ENCODE results near the gene ZSWIM1. TPM values are rescaled to one million over a fixed set of nuclear protein-coding genes. Genes with fewer than 3 reads are reported as not detected.

ZSWIM1 gene
- total RNA-seq, 1 experiment from 2014 or later, result 13.0 TPM

DNA sequence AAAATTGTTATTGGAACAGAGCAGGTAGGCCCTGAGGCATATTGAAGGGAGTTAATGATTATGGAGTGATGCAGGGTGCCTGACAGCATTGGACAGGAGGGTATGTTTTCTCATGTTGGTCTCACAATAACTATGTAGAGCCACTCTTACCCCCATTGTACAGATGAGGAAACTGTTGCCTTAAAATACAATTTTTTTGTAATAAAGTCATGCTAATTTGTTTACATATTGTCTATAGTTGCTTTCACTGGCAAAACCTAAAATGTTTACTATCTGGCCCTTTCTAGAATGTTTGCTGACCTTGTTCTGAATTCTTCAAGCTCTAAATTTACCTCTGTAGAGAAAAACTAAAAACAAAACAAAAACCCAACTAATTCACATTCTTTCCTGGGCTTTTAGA, 29.5 kb upstream of the ZSWIM1 start:
- ATAC-seq, result no peak
- ChIA-PET RAD21 (ENCODE audit: low non-redundant PET in 1 of 2, low total read pairs in 2 of 2, uncharacterized antibody in 2 of 2, unreplicated experiment in 2 of 2) (no interaction called here), CTCF (no interaction called here), POLR2A (interaction anchor here (0.7 kb wide), 1 partner anchor 17 kb away, joined by 4 read pairs; no protein-coding TSS in a partner anchor)
- Histone ChIP-seq H3K9me2 (ENCODE audit: insufficient read depth) (no peaks in the 10 kb centered on the region), H4K20me1 (ENCODE audit: insufficient read depth) (no peaks in the 10 kb centered on the region), H3K4me1 (ENCODE audit: control insufficient read depth in 1 of 2, insufficient read depth in 2 of 2, low read length in 2 of 2) (peaks cover 0 to 6% of the 10 kb centered on the region in 2 experiments; a peak in 3 of 4 replicates), H3K79me2 (ENCODE audit: insufficient read depth, low read length) (0 out of 2 replicates have a peak, but pooled peaks cover 7% of the 10 kb centered on the region), H2AFZ (ENCODE audit: low read depth, low read length, poor library complexity, severe bottlenecking) (no peak overlapping the region), H3K4me2 (ENCODE audit: low read length) (no peak overlapping the region), H3K36me3 (ENCODE audit: control insufficient read depth in 1 of 2, insufficient read depth in 2 of 2, low read length in 2 of 2) (peaks cover 0 to 2% of the 10 kb centered on the region in 2 experiments; a peak in 1 of 4 replicates), H3K27ac (ENCODE audit: low read depth, low read length) (no peak overlapping the region), H3K27me3 (ENCODE audit: insufficient read depth, low read length) (no peaks in the 10 kb centered on the region), H3K4me3 (replicated peaks in 1 of 2; ENCODE audit: low read depth in 1 of 2, low read length in 2 of 2) (no peak overlapping the region), H3K9ac (ENCODE audit: low read length) (no peak overlapping the region), H3K9me3 (ENCODE audit: control insufficient read depth in 1 of 2, insufficient read depth in 1 of 2, low read depth in 1 of 2, low read length in 2 of 2) (no peaks in the 10 kb centered on the region)
- BruUV-seq (replicated peaks), result no TSS peak
- no peak for TF ChIP-seq CTCF (IDR thresholded peaks at IDR 0.05 in 2 of 3, conservative IDR thresholded peaks at IDR 0.05 in 1 of 3; ENCODE audit: borderline replicate concordance in 1 of 3, insufficient read depth in 1 of 3, low read depth in 2 of 3, low read length in 2 of 3)
- intact Hi-C loops (cut with micrococcal nuclease), result no loop called here
- DNase-seq (ENCODE audit: low read depth, low spot score), result no peak

GRCh38 chr20:45852326-45852725, 28.7 kb upstream of the ZSWIM1 start:
- Histone ChIP-seq H3K36me3 (ENCODE audit: control insufficient read depth in 1 of 2, insufficient read depth in 2 of 2, low read length in 2 of 2) (no peaks in the 10 kb centered on the region; a peak in 1 of 4 replicates), H2AFZ (ENCODE audit: low read depth, low read length, poor library complexity, severe bottlenecking) (no peak overlapping the region), H3K9me3 (ENCODE audit: control insufficient read depth in 1 of 2, insufficient read depth in 1 of 2, low read depth in 1 of 2, low read length in 2 of 2) (no peaks in the 10 kb centered on the region), H3K9me2 (ENCODE audit: insufficient read depth) (no peaks in the 10 kb centered on the region), H3K79me2 (ENCODE audit: insufficient read depth, low read length) (0 out of 2 replicates have a peak, but pooled peaks cover 12% of the 10 kb centered on the region), H3K27me3 (ENCODE audit: insufficient read depth, low read length) (no peaks in the 10 kb centered on the region), H4K20me1 (ENCODE audit: insufficient read depth) (no peaks in the 10 kb centered on the region), H3K4me1 (ENCODE audit: control insufficient read depth in 1 of 2, insufficient read depth in 2 of 2, low read length in 2 of 2) (peaks cover 0 to 7% of the 10 kb centered on the region in 2 experiments; a peak in 3 of 4 replicates), H3K4me2 (ENCODE audit: low read length) (no peak overlapping the region), H3K9ac (ENCODE audit: low read length) (no peak overlapping the region), H3K27ac (ENCODE audit: low read depth, low read length) (no peak overlapping the region), H3K4me3 (replicated peaks in 1 of 2; ENCODE audit: low read depth in 1 of 2, low read length in 2 of 2) (no peak overlapping the region)
- no TSS peak for BruUV-seq (replicated peaks)
- DNase-seq (ENCODE audit: low read depth, low spot score) (no peak), ATAC-seq (no peak)
- RAD21 ChIA-PET (ENCODE audit: low non-redundant PET in 1 of 2, low total read pairs in 2 of 2, uncharacterized antibody in 2 of 2, unreplicated experiment in 2 of 2), result interaction anchor here in 1 of 2 experiments (0.5 kb wide), 1 partner anchor 1661 kb away, joined by 3 read pairs; no protein-coding TSS in a partner anchor
- intact Hi-C loops (cut with micrococcal nuclease), result no loop called here
- CTCF ChIA-PET, result no interaction called here
- POLR2A ChIA-PET, result interaction anchor here (0.7 kb wide), 1 partner anchor 16 kb away, joined by 4 read pairs; no protein-coding TSS in a partner anchor
- TF ChIP-seq ZBTB33 (IDR thresholded peaks at IDR 0.05; ENCODE audit: extremely low read depth, insufficient replicate concordance, low read length) (no peak), EZH2 (IDR thresholded peaks at IDR 0.05) (no peak), ZFX (IDR thresholded peaks at IDR 0.05) (no peak), EZH2phosphoT487 (IDR thresholded peaks at IDR 0.05; ENCODE audit: borderline replicate concordance) (no peak), POLR2AphosphoS5 (IDR thresholded peaks at IDR 0.05; ENCODE audit: low read depth, low read length) (no peak), TCF7L2 (IDR thresholded peaks at IDR 0.05; ENCODE audit: borderline replicate concordance, extremely low read depth, insufficient read depth, insufficient read length) (no peak), CTCF (IDR thresholded peaks at IDR 0.05 in 2 of 3, conservative IDR thresholded peaks at IDR 0.05 in 1 of 3; ENCODE audit: borderline replicate concordance in 1 of 3, insufficient read depth in 1 of 3, low read depth in 2 of 3, low read length in 2 of 3) (no peak), ZNF274 (IDR thresholded peaks at IDR 0.05; ENCODE audit: low read depth, low read length) (no peak), SP1 (IDR thresholded peaks at IDR 0.05; ENCODE audit: low read depth) (no peak), MAX (IDR thresholded peaks at IDR 0.05) (no peak), ELF1 (IDR thresholded peaks at IDR 0.05; ENCODE audit: borderline replicate concordance, low read depth) (no peak), CBX3 (IDR thresholded peaks at IDR 0.05; ENCODE audit: low read depth) (no peak), SRF (IDR thresholded peaks at IDR 0.05; ENCODE audit: low read depth) (no peak)

Measured in HCT116 (cell line).